ENCODE results near the gene ATXN10. TPM values are rescaled to one million over a fixed set of nuclear protein-coding genes. Genes with fewer than 3 reads are reported as not detected.

ATXN10 gene
- polyA plus RNA-seq, 2 donors: 23.1 to 82.7 TPM

GRCh38 chr22:45718391-45718790 is 46.8 kb downstream of the ATXN10 start:
- WGBS, 2 donors: 90 to 93% methylated on average over 4 of the region's 4 CpGs
- Histone ChIP-seq H3K9me3 (ENCODE audit: control insufficient read depth in 2 of 2, insufficient read depth in 1 of 2, low read depth in 1 of 2, low read length in 1 of 2) (no peaks in the 10 kb centered on the region), H3K4me1 (ENCODE audit: control insufficient read depth in 2 of 2, insufficient read depth in 2 of 2, low read length in 1 of 2) (no peaks in the 10 kb centered on the region)

GRCh38 chr22:45720839-45721378 is 49.3 kb downstream of the ATXN10 start:
- Histone ChIP-seq H3K9me3 (ENCODE audit: control insufficient read depth in 2 of 2, insufficient read depth in 1 of 2, low read depth in 1 of 2, low read length in 1 of 2) (no peaks in the 10 kb centered on the region), H3K4me1 (ENCODE audit: control insufficient read depth in 2 of 2, insufficient read depth in 2 of 2, low read length in 1 of 2) (no peaks in the 10 kb centered on the region), H3K36me3 (ENCODE audit: control insufficient read depth in 2 of 2, insufficient read depth in 2 of 2, low read length in 1 of 2) (peaks cover 2% of the 10 kb centered on the region in 2 donors), H3K4me3 (ENCODE audit: low read depth in 1 of 2, low read length in 2 of 2) (no peak overlapping the region), H3K27me3 (ENCODE audit: control insufficient read depth in 1 of 2, insufficient read depth in 2 of 2, low read length in 2 of 2) (no peaks in the 10 kb centered on the region), H3K27ac (ENCODE audit: low read depth in 2 of 2, low read length in 1 of 2) (no peak overlapping the region)
- WGBS, 2 donors: 78 to 80% methylated on average over 5 of the region's 5 CpGs

More at GRCh38 chr22:45718391-45718790, 46.8 kb downstream of the ATXN10 start:
- Histone ChIP-seq H3K27ac (ENCODE audit: low read depth in 2 of 2, low read length in 1 of 2) (no peak overlapping the region), H3K4me3 (ENCODE audit: low read depth in 1 of 2, low read length in 2 of 2) (no peak overlapping the region), H3K36me3 (ENCODE audit: control insufficient read depth in 2 of 2, insufficient read depth in 2 of 2, low read length in 1 of 2) (peaks cover 2% of the 10 kb centered on the region in 2 donors), H3K27me3 (ENCODE audit: control insufficient read depth in 1 of 2, insufficient read depth in 2 of 2, low read length in 2 of 2) (no peaks in the 10 kb centered on the region)

- H3K36me3 ChIP-seq (ENCODE audit: control insufficient read depth in 2 of 2, insufficient read depth in 2 of 2, low read length in 1 of 2): peaks cover 2% of the 10 kb centered on the region in 2 donors
- no peaks in the 10 kb centered on the region for H3K9me3 ChIP-seq (ENCODE audit: control insufficient read depth in 2 of 2, insufficient read depth in 1 of 2, low read depth in 1 of 2, low read length in 1 of 2)
- H3K4me1 ChIP-seq (ENCODE audit: control insufficient read depth in 2 of 2, insufficient read depth in 2 of 2, low read length in 1 of 2): no peaks in the 10 kb centered on the region
- WGBS, 2 donors: 64 to 79% methylated on average over 2 of the region's 2 CpGs
- H3K4me3 ChIP-seq (ENCODE audit: low read depth in 1 of 2, low read length in 2 of 2): no peak overlapping the region
- H3K27me3 ChIP-seq (ENCODE audit: control insufficient read depth in 1 of 2, insufficient read depth in 2 of 2, low read length in 2 of 2): no peaks in the 10 kb centered on the region
- no peak overlapping the region for H3K27ac ChIP-seq (ENCODE audit: low read depth in 2 of 2, low read length in 1 of 2)
Observed at GRCh38 chr22:45722006-45722405, 50.4 kb downstream of the ATXN10 start.

- no peaks in the 10 kb centered on the region for H3K4me1 ChIP-seq (ENCODE audit: control insufficient read depth in 2 of 2, insufficient read depth in 2 of 2, low read length in 1 of 2)
- peaks cover 0 to 2% of the 10 kb centered on the region in 2 donors for H3K36me3 ChIP-seq (ENCODE audit: control insufficient read depth in 2 of 2, insufficient read depth in 2 of 2, low read length in 1 of 2)
- no peak overlapping the region for H3K27ac ChIP-seq (ENCODE audit: low read depth in 2 of 2, low read length in 1 of 2)
- H3K9me3 ChIP-seq (ENCODE audit: control insufficient read depth in 2 of 2, insufficient read depth in 1 of 2, low read depth in 1 of 2, low read length in 1 of 2): no peaks in the 10 kb centered on the region
- H3K27me3 ChIP-seq (ENCODE audit: control insufficient read depth in 1 of 2, insufficient read depth in 2 of 2, low read length in 2 of 2): no peaks in the 10 kb centered on the region
- WGBS, 2 donors: 51 to 58% methylated on average over 2 of the region's 2 CpGs
- H3K4me3 ChIP-seq (ENCODE audit: low read depth in 1 of 2, low read length in 2 of 2): no peak overlapping the region
Observed at GRCh38 chr22:45726081-45726480, 54.4 kb downstream of the ATXN10 start.

- Histone ChIP-seq H3K4me1 (ENCODE audit: control insufficient read depth in 2 of 2, insufficient read depth in 2 of 2, low read length in 1 of 2) (no peaks in the 10 kb centered on the region), H3K36me3 (ENCODE audit: control insufficient read depth in 2 of 2, insufficient read depth in 2 of 2, low read length in 1 of 2) (no peaks in the 10 kb centered on the region), H3K27me3 (ENCODE audit: control insufficient read depth in 1 of 2, insufficient read depth in 2 of 2, low read length in 2 of 2) (no peaks in the 10 kb centered on the region), H3K4me3 (ENCODE audit: low read depth in 1 of 2, low read length in 2 of 2) (no peak overlapping the region), H3K27ac (ENCODE audit: low read depth in 2 of 2, low read length in 1 of 2) (no peak overlapping the region), H3K9me3 (ENCODE audit: control insufficient read depth in 2 of 2, insufficient read depth in 1 of 2, low read depth in 1 of 2, low read length in 1 of 2) (no peaks in the 10 kb centered on the region)
- 79 to 83% methylated on average over 8 of the region's 8 CpGs for WGBS, 2 donors
Observed at GRCh38 chr22:45731041-45731797, 59.6 kb downstream of the ATXN10 start.

- Histone ChIP-seq H3K27ac (ENCODE audit: low read depth in 2 of 2, low read length in 1 of 2) (no peak overlapping the region), H3K4me3 (ENCODE audit: low read depth in 1 of 2, low read length in 2 of 2) (no peak overlapping the region), H3K36me3 (ENCODE audit: control insufficient read depth in 2 of 2, insufficient read depth in 2 of 2, low read length in 1 of 2) (peaks cover 0 to 1% of the 10 kb centered on the region in 2 donors), H3K27me3 (ENCODE audit: control insufficient read depth in 1 of 2, insufficient read depth in 2 of 2, low read length in 2 of 2) (no peaks in the 10 kb centered on the region), H3K9me3 (ENCODE audit: control insufficient read depth in 2 of 2, insufficient read depth in 1 of 2, low read depth in 1 of 2, low read length in 1 of 2) (no peaks in the 10 kb centered on the region), H3K4me1 (ENCODE audit: control insufficient read depth in 2 of 2, insufficient read depth in 2 of 2, low read length in 1 of 2) (no peaks in the 10 kb centered on the region)
- WGBS, 2 donors: 54 to 66% methylated on average over 7 of the region's 7 CpGs
Observed at GRCh38 chr22:45731798-45732495, 60.3 kb downstream of the ATXN10 start.

- WGBS, 2 donors: 97 to 99% methylated on average over 3 of the region's 3 CpGs
- Histone ChIP-seq H3K36me3 (ENCODE audit: control insufficient read depth in 2 of 2, insufficient read depth in 2 of 2, low read length in 1 of 2) (peaks cover 0 to 2% of the 10 kb centered on the region in 2 donors), H3K4me3 (ENCODE audit: low read depth in 1 of 2, low read length in 2 of 2) (no peak overlapping the region)
Observed at GRCh38 chr22:45735273-45735672, 63.6 kb downstream of the ATXN10 start.

GRCh38 chr22:45738206-45738605 is 66.6 kb downstream of the ATXN10 start:
- H3K4me3 ChIP-seq (ENCODE audit: low read depth in 1 of 2, low read length in 2 of 2): no peak overlapping the region
- no peaks in the 10 kb centered on the region for H3K9me3 ChIP-seq (ENCODE audit: control insufficient read depth in 2 of 2, insufficient read depth in 1 of 2, low read depth in 1 of 2, low read length in 1 of 2)
- WGBS, 2 donors: 95% methylated on average over 1 of the region's 1 CpG
- H3K27ac ChIP-seq (ENCODE audit: low read depth in 2 of 2, low read length in 1 of 2): no peak overlapping the region
- no peaks in the 10 kb centered on the region for H3K4me1 ChIP-seq (ENCODE audit: control insufficient read depth in 2 of 2, insufficient read depth in 2 of 2, low read length in 1 of 2)
- peaks cover 2 to 5% of the 10 kb centered on the region in 2 donors for H3K36me3 ChIP-seq (ENCODE audit: control insufficient read depth in 2 of 2, insufficient read depth in 2 of 2, low read length in 1 of 2)
- H3K27me3 ChIP-seq (ENCODE audit: control insufficient read depth in 1 of 2, insufficient read depth in 2 of 2, low read length in 2 of 2): no peaks in the 10 kb centered on the region

More at GRCh38 chr22:45735273-45735672, 63.6 kb downstream of the ATXN10 start:
- Histone ChIP-seq H3K9me3 (ENCODE audit: control insufficient read depth in 2 of 2, insufficient read depth in 1 of 2, low read depth in 1 of 2, low read length in 1 of 2) (no peaks in the 10 kb centered on the region), H3K27me3 (ENCODE audit: control insufficient read depth in 1 of 2, insufficient read depth in 2 of 2, low read length in 2 of 2) (no peaks in the 10 kb centered on the region), H3K27ac (ENCODE audit: low read depth in 2 of 2, low read length in 1 of 2) (no peak overlapping the region), H3K4me1 (ENCODE audit: control insufficient read depth in 2 of 2, insufficient read depth in 2 of 2, low read length in 1 of 2) (no peaks in the 10 kb centered on the region)

- peaks cover 2 to 8% of the 10 kb centered on the region in 2 donors for H3K36me3 ChIP-seq (ENCODE audit: control insufficient read depth in 2 of 2, insufficient read depth in 2 of 2, low read length in 1 of 2)
- no peak overlapping the region for H3K4me3 ChIP-seq (ENCODE audit: low read depth in 1 of 2, low read length in 2 of 2)
- H3K9me3 ChIP-seq (ENCODE audit: control insufficient read depth in 2 of 2, insufficient read depth in 1 of 2, low read depth in 1 of 2, low read length in 1 of 2): no peaks in the 10 kb centered on the region
- peaks cover 2 to 5% of the 10 kb centered on the region in 2 donors for H3K4me1 ChIP-seq (ENCODE audit: control insufficient read depth in 2 of 2, insufficient read depth in 2 of 2, low read length in 1 of 2)
- 95 to 96% methylated on average over 3 of the region's 3 CpGs for WGBS, 2 donors
- H3K27me3 ChIP-seq (ENCODE audit: control insufficient read depth in 1 of 2, insufficient read depth in 2 of 2, low read length in 2 of 2): no peaks in the 10 kb centered on the region
- no peak overlapping the region for H3K27ac ChIP-seq (ENCODE audit: low read depth in 2 of 2, low read length in 1 of 2)
Observed at GRCh38 chr22:45740236-45740635, 68.6 kb downstream of the ATXN10 start.

Measured in esophagus (tissue), 2 donors.